RPMI7951 (cell line): Measurements from ENCODE around the gene OPA3. TPM values are rescaled to one million over a fixed set of nuclear protein-coding genes. Genes with fewer than 3 reads are reported as not detected.
A peak's percentile ranks its signal among the peaks of the same experiment; 100 is the strongest.
"Not testable (repeated sequence)": the region's sequence is repeated elsewhere in the genome, so short reads cannot be mapped to it uniquely, and the experiment has no call there.

ENCODE experiments used
- DNase-seq: peaks from one replicate; pipeline ENCODE4 v3.0.0-alpha.2; 2012; ENCODE audit warnings: low read depth
- total RNA-seq: library from RNA; depleted of rRNA; stranded (reverse); fragments of >200 nt; shearing (Covaris generic); gene quantifications from 2 replicates; pipeline ENCODE4 v1.2.3, GENCODE V29; 2014; rRNA removed

Gene OPA3
- total RNA-seq: 5.2 and 8.4 TPM in 2 replicates

GRCh38 chr19:45584332-45585157, at the start of gene OPA3:
Gene OPA3, minus strand, starts transcription at chr19:45584802. Its CDS starts 38 bp downstream, at chr19:45584764.
- DNase-seq: peak; percentile 100

DNA sequence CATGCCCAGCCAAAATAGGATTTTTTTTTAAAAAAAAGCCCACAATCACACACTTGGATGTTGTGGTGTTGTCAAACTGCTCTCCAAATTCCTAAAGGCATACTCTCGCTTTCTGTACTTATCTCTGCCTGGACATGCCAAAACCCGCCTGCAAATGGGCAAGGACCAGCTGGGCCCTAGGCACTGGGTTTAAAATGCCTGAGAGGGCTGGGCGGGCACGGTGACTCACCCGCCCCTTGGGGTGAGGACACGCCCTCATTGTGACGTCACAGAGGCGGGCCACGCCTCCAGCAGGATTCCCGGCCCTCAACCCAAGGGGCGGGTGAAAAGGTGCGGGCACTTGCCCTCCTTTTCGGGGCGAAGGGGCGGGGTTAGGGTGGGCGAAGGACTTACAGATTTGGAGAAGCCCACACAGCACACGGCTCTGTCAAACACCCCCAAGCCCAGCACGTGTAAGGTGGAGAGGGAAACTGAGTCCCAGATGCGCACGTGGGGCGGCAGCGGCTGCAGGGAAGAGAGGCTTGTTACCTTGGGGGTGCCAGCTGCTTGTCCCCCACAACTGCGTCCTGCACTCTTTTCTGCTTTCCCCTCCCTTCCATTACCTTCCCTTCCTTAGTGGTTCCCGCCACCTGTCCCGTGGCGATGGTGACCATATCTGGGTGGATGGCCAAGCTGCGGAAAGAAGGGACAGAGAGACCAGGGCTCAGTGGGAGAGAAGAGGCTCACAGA, 48.0 kb upstream of the OPA3 start:
- DNase-seq: peak; percentile 88

DNA sequence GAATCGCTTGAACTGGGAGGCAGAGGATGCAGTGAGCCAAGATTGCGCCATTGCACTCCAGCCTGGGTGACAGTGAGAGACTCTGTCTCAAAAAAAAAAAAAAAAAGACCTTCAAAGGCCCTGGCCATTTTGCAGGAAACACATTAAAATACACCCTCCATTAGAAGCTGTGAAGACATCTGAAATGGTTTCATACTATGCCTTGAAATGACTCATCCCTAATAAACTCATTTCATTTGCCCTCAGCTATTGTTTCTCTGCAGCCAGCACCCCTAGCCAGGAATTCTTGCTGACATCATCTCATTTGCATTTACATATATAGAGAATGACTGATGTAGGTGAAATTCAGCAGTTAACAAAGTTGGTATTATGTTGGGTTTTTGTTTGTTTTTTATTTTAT, 45.9 kb upstream of the OPA3 start:
- peak; percentile 91 for DNase-seq

GRCh38 chr19:45629704-45630103, 45.1 kb upstream of the OPA3 start:
- no peak for DNase-seq

- not testable (repeated sequence) for DNase-seq
Observed at GRCh38 chr19:45628219-45628618, 43.6 kb upstream of the OPA3 start.

DNA sequence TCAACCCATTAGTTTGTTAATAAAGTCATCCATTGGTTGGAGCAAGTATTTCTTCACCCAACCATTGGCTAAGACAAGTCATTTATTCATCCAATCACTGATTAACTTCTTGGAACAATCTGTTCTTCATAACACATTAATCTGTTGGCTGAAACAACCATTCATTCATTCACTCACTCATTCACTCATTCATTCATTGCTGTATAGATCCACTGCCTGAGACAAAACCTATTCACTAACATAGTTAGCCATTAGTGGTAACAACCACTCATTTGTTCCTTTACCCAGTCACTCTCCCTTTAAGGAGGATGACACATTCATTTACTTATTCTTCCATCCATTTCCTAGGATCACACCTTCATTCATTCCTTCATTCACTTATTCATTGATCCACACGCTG, 39.4 kb upstream of the OPA3 start:
- DNase-seq: no peak

GRCh38 chr19:45621976-45622503, 37.4 kb upstream of the OPA3 start:
- DNase-seq: no peak

DNA sequence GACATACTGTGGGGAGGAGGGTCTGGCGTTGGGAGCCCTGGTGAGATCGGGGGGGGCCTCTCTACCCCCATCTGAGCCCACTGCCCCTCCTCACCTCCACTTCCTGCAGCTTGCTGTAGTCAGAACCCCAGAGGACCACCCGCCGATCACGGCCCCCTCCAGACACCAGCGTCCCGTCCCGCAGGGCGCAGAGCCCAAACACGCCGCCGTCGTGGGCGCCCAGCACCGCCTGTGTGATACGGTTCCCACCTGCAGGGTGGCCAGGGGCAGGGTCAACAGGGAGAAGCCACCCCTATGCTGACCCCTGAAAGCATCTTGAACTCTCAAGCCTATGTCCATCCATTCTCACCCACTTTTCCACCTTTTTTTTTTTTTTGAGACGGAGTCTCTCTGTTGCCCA, 36.8 kb upstream of the OPA3 start:
- DNase-seq: no peak

DNA sequence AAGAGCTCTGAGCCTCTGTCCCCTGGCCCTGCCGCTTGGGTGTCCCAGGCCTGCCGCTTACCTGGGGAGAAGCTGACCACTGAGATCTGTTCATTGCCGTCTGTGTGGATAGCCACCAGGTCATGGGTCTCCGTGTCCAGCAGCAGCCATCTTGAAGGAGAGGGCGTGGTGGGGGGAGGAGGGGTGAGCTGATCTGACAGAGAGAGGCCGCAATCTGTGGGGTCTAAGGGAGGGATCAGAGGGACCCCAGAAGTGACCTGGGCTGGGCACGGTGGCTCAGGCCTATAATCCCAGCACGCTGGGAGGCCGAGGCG, 32.1 kb upstream of the OPA3 start:
- no peak for DNase-seq

- DNase-seq: peak; percentile 63
Observed at GRCh38 chr19:45615795-45616703, 31.4 kb upstream of the OPA3 start.

DNA sequence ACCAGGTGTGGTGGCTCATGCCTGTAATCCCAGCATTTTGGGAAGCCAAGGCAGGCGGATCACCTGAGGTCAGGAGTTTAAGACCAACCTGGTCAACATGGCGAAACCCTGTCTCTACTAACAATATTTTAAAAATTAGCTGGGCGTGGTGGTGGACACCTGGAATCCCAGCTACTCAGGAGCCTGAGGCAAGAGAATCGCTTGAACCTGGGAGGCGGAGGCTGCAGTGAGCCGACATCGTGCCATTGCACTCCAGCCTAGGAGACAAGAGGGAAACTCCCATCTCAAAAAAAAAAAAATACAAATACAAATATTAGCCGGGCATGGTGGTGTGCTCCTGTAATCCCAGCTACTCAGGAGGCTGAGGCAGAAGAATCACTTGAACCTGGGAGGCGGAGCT, 30.5 kb upstream of the OPA3 start:
- not testable (repeated sequence) for DNase-seq

DNA sequence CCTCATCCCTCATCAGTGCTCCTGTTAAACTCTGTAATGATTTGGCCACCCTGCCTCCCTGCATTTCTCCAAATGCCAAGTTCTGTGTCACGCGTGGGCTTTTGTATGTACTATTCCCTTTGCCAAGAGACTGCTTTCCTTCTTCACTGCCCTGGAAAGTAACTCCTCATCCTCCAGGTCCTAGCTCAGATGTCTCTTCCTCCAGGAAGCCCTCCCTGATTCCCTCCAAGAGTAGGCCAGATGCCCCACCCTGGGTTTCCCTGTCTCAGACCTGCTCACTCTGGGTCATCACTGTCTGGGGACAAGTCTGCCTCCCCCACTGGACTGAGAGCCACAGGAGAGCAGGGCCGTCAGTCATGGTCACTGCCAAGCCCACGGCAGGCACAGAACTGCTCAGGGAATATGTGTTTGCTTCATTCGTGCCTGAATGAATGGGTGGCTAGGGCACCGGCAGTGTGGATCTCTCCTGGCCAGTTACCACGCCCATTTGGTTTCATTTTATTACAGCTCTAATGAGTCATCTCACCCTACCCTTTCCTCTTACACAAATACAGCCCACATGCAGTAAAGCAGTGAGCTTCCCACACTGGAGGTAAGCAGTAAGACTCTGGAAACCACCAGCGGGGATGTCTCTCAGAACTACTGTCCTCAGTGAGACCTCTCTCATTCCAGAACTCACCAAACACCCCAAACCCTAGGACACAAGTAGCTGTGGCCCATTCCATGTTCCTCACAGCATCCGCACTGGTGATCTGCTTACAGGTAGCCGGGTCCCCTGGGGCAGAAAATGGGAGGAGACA, 29.5 kb upstream of the OPA3 start:
- DNase-seq: peak; percentile 90

DNA sequence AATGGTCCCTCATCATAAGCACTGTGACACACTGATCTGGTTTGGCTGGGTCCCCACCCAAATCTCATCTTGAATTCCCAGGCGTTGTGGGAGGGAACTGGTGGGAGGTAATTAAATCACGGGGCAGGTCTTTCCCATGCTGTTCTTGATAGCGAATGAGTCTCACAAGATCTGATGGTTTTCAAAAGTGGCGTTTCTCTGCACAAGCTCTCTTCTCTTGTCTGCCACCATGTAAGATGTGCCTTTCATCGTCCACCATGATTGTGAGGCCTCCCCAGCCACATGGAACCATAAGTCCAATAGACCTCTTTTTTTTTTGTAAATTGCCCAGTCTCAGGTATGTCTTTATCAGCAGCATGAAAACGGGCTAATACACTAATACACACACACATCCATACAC, 24.3 kb upstream of the OPA3 start:
- no peak for DNase-seq

- peak; percentile 75 for DNase-seq
Observed at GRCh38 chr19:45607071-45608029, 22.7 kb upstream of the OPA3 start.

GRCh38 chr19:45601524-45602374, 17.1 kb upstream of the OPA3 start, which contains the start of gene GPR4:
Gene GPR4, minus strand, starts transcription at chr19:45602212. Its CDS starts 10,346 bp downstream, at chr19:45591866.
- DNase-seq: no peak

GRCh38 chr19:45601115-45601514, 16.5 kb upstream of the OPA3 start:
- DNase-seq: no peak

- DNase-seq: no peak
Observed at GRCh38 chr19:45600340-45600885, 15.8 kb upstream of the OPA3 start.

- no peak for DNase-seq
Observed at GRCh38 chr19:45599286-45599685, 14.7 kb upstream of the OPA3 start.
